ENCODE results near the gene ZRANB1.

- TF ChIP-seq MYC (IDR thresholded peaks at IDR 0.05; ENCODE audit: low read depth, low read length) (no peak), POLR2A (IDR thresholded peaks at IDR 0.05; ENCODE audit: extremely low read depth, insufficient read length) (no peak)
- TF ChIP-seq, protein P1, sequence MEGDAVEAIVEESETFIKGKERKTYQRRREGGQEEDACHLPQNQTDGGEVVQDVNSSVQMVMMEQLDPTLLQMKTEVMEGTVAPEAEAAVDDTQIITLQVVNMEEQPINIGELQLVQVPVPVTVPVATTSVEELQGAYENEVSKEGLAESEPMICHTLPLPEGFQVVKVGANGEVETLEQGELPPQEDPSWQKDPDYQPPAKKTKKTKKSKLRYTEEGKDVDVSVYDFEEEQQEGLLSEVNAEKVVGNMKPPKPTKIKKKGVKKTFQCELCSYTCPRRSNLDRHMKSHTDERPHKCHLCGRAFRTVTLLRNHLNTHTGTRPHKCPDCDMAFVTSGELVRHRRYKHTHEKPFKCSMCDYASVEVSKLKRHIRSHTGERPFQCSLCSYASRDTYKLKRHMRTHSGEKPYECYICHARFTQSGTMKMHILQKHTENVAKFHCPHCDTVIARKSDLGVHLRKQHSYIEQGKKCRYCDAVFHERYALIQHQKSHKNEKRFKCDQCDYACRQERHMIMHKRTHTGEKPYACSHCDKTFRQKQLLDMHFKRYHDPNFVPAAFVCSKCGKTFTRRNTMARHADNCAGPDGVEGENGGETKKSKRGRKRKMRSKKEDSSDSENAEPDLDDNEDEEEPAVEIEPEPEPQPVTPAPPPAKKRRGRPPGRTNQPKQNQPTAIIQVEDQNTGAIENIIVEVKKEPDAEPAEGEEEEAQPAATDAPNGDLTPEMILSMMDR (IDR thresholded peaks at IDR 0.05; ENCODE audit: low read depth, low read length), result no peak
- TF ChIP-seq, protein P2, sequence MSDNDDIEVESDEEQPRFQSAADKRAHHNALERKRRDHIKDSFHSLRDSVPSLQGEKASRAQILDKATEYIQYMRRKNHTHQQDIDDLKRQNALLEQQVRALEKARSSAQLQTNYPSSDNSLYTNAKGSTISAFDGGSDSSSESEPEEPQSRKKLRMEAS (IDR thresholded peaks at IDR 0.05; ENCODE audit: low read depth, low read length), result no peak
Measured at GRCh38 chr10:125029584-125030242, 87.8 kb downstream of the ZRANB1 start.

All from NB4 (cell line).